Activated CD4-positive, alpha-beta T cell treated with anti-CD3 and anti-CD28 coated beads, Interleukin-2, amount 10 ng/mL, durations not matched to agents 7 days and 5 days (primary cell): ENCODE measurements around the gene SFRP2. TPM values are rescaled to one million over a fixed set of nuclear protein-coding genes. Genes with fewer than 3 reads are reported as not detected.

ENCODE experiments used
- total RNA-seq, 2 experiments: library from RNA; stranded (reverse); gene quantifications; one replicate each; pipeline ENCODE4 v1.2.3, GENCODE V29; 2021

SFRP2 gene
- total RNA-seq, 2 experiments from 2014 or later: not detected

Other genes starting within 250 kb of the SFRP2 start
- gene TLR2, start 104.8 kb downstream of the SFRP2 start, total RNA-seq: 1 to 10 TPM in 1 of 2 experiments, under 1 TPM in 1; 0.97 to 2.0 TPM
- not detected for gene RNF175, start 29.1 kb downstream of the SFRP2 start, total RNA-seq